Vagina (tissue), 2 donors: ENCODE measurements around the gene HORMAD2.

ENCODE experiments used
- POLR2A ChIP-seq, 2 donors: fragments of 450-650 bp; IDR thresholded peaks; one replicate each; pipeline ENCODE4 v1.6.1; 2017; ENCODE audit warnings: antibody characterized with exemption in 2 of 2, mild to moderate bottlenecking in 2 of 2, moderate library complexity in 2 of 2
- POLR2AphosphoS5 ChIP-seq, 2 donors: sonication (generic); formaldehyde crosslinking; IDR thresholded peaks; one replicate each; pipeline ENCODE4 v1.9.0; 2017; ENCODE audit warnings: antibody characterized with exemption in 2 of 2, mild to moderate bottlenecking in 2 of 2, low read depth in 1 of 2; ENCODE audit not compliant: insufficient read depth in 1 of 2

- TF ChIP-seq POLR2AphosphoS5 (IDR thresholded peaks at IDR 0.05; ENCODE audit: insufficient read depth in 1 of 2, low read depth in 1 of 2), result no peak
- TF ChIP-seq POLR2A (IDR thresholded peaks at IDR 0.05), result no peak
Measured at GRCh38 chr22:30047364-30047738, 32.9 kb upstream of the HORMAD2 start.
